ENCODE results near the gene PTPRD. TPM values are rescaled to one million over a fixed set of nuclear protein-coding genes. Genes with fewer than 3 reads are reported as not detected.

The PTPRD gene
- total RNA-seq, 1 donor from 2014 or later, result 75.7 TPM

GRCh38 chr9:8610256-8610655, 2002.5 kb downstream of the PTPRD start:
- H3K36me3 ChIP-seq (ENCODE audit: control insufficient read depth in 3 of 3, insufficient read depth in 3 of 3, low read length in 3 of 3), result no peaks in the 10 kb centered on the region
- no peak overlapping the region for H3K27ac ChIP-seq (ENCODE audit: low read depth, low read length)
- no peaks in the 10 kb centered on the region for H3K9me3 ChIP-seq (ENCODE audit: control insufficient read depth in 3 of 3, low read length in 3 of 3)
- no peak overlapping the region for H3K9ac ChIP-seq (ENCODE audit: low read depth in 1 of 3, low read length in 3 of 3)
- H3K4me3 ChIP-seq (ENCODE audit: low read length in 3 of 3), result no peak overlapping the region
- H3K4me1 ChIP-seq (ENCODE audit: control insufficient read depth in 3 of 3, insufficient read depth in 3 of 3, low read length in 3 of 3), result peaks cover 0 to 3% (median 0%) of the 10 kb centered on the region in 3 donors
- no peaks in the 10 kb centered on the region for H3K27me3 ChIP-seq (ENCODE audit: control insufficient read depth in 3 of 3, insufficient read depth in 3 of 3, low read length in 3 of 3)

GRCh38 chr9:8605096-8605495, 2007.7 kb downstream of the PTPRD start:
- Histone ChIP-seq H3K27me3 (ENCODE audit: control insufficient read depth in 3 of 3, insufficient read depth in 3 of 3, low read length in 3 of 3) (no peaks in the 10 kb centered on the region), H3K4me3 (ENCODE audit: low read length in 3 of 3) (no peak overlapping the region), H3K9me3 (ENCODE audit: control insufficient read depth in 3 of 3, low read length in 3 of 3) (no peaks in the 10 kb centered on the region), H3K36me3 (ENCODE audit: control insufficient read depth in 3 of 3, insufficient read depth in 3 of 3, low read length in 3 of 3) (no peaks in the 10 kb centered on the region), H3K27ac (ENCODE audit: low read depth, low read length) (no peak overlapping the region), H3K4me1 (ENCODE audit: control insufficient read depth in 3 of 3, insufficient read depth in 3 of 3, low read length in 3 of 3) (no peaks in the 10 kb centered on the region), H3K9ac (ENCODE audit: low read depth in 1 of 3, low read length in 3 of 3) (no peak overlapping the region)

GRCh38 chr9:8604201-8604600, 2008.6 kb downstream of the PTPRD start:
- no peak overlapping the region for H3K9ac ChIP-seq (ENCODE audit: low read depth in 1 of 3, low read length in 3 of 3)
- H3K4me1 ChIP-seq (ENCODE audit: control insufficient read depth in 3 of 3, insufficient read depth in 3 of 3, low read length in 3 of 3), result no peaks in the 10 kb centered on the region
- H3K4me3 ChIP-seq (ENCODE audit: low read length in 3 of 3), result no peak overlapping the region
- H3K27me3 ChIP-seq (ENCODE audit: control insufficient read depth in 3 of 3, insufficient read depth in 3 of 3, low read length in 3 of 3), result no peaks in the 10 kb centered on the region
- no peaks in the 10 kb centered on the region for H3K9me3 ChIP-seq (ENCODE audit: control insufficient read depth in 3 of 3, low read length in 3 of 3)
- no peaks in the 10 kb centered on the region for H3K36me3 ChIP-seq (ENCODE audit: control insufficient read depth in 3 of 3, insufficient read depth in 3 of 3, low read length in 3 of 3)
- H3K27ac ChIP-seq (ENCODE audit: low read depth, low read length), result no peak overlapping the region

- no peak overlapping the region for H3K27ac ChIP-seq (ENCODE audit: low read depth, low read length)
- no peaks in the 10 kb centered on the region for H3K36me3 ChIP-seq (ENCODE audit: control insufficient read depth in 3 of 3, insufficient read depth in 3 of 3, low read length in 3 of 3)
- no peak overlapping the region for H3K4me3 ChIP-seq (ENCODE audit: low read length in 3 of 3)
- no peak overlapping the region for H3K9ac ChIP-seq (ENCODE audit: low read depth in 1 of 3, low read length in 3 of 3)
- H3K9me3 ChIP-seq (ENCODE audit: control insufficient read depth in 3 of 3, low read length in 3 of 3), result no peaks in the 10 kb centered on the region
- no peaks in the 10 kb centered on the region for H3K4me1 ChIP-seq (ENCODE audit: control insufficient read depth in 3 of 3, insufficient read depth in 3 of 3, low read length in 3 of 3)
- no peaks in the 10 kb centered on the region for H3K27me3 ChIP-seq (ENCODE audit: control insufficient read depth in 3 of 3, insufficient read depth in 3 of 3, low read length in 3 of 3)
Measured at GRCh38 chr9:8600914-8601680, 2011.7 kb downstream of the PTPRD start.

GRCh38 chr9:8599937-8600336, 2012.9 kb downstream of the PTPRD start:
- Histone ChIP-seq H3K4me3 (ENCODE audit: low read length in 3 of 3) (no peak overlapping the region), H3K27me3 (ENCODE audit: control insufficient read depth in 3 of 3, insufficient read depth in 3 of 3, low read length in 3 of 3) (no peaks in the 10 kb centered on the region), H3K27ac (ENCODE audit: low read depth, low read length) (no peak overlapping the region), H3K36me3 (ENCODE audit: control insufficient read depth in 3 of 3, insufficient read depth in 3 of 3, low read length in 3 of 3) (no peaks in the 10 kb centered on the region), H3K9ac (ENCODE audit: low read depth in 1 of 3, low read length in 3 of 3) (no peak overlapping the region), H3K9me3 (ENCODE audit: control insufficient read depth in 3 of 3, low read length in 3 of 3) (no peaks in the 10 kb centered on the region), H3K4me1 (ENCODE audit: control insufficient read depth in 3 of 3, insufficient read depth in 3 of 3, low read length in 3 of 3) (no peaks in the 10 kb centered on the region)

GRCh38 chr9:8589476-8589875, 2023.3 kb downstream of the PTPRD start:
- Histone ChIP-seq H3K4me1 (ENCODE audit: control insufficient read depth in 3 of 3, insufficient read depth in 3 of 3, low read length in 3 of 3) (no peaks in the 10 kb centered on the region), H3K9me3 (ENCODE audit: control insufficient read depth in 3 of 3, low read length in 3 of 3) (no peaks in the 10 kb centered on the region), H3K36me3 (ENCODE audit: control insufficient read depth in 3 of 3, insufficient read depth in 3 of 3, low read length in 3 of 3) (no peaks in the 10 kb centered on the region), H3K9ac (ENCODE audit: low read depth in 1 of 3, low read length in 3 of 3) (no peak overlapping the region), H3K4me3 (ENCODE audit: low read length in 3 of 3) (no peak overlapping the region), H3K27ac (ENCODE audit: low read depth, low read length) (no peak overlapping the region), H3K27me3 (ENCODE audit: control insufficient read depth in 3 of 3, insufficient read depth in 3 of 3, low read length in 3 of 3) (no peaks in the 10 kb centered on the region)

- H3K36me3 ChIP-seq (ENCODE audit: control insufficient read depth in 3 of 3, insufficient read depth in 3 of 3, low read length in 3 of 3), result no peaks in the 10 kb centered on the region
- H3K4me1 ChIP-seq (ENCODE audit: control insufficient read depth in 3 of 3, insufficient read depth in 3 of 3, low read length in 3 of 3), result no peaks in the 10 kb centered on the region
- H3K4me3 ChIP-seq (ENCODE audit: low read length in 3 of 3), result no peak overlapping the region
- no peak overlapping the region for H3K9ac ChIP-seq (ENCODE audit: low read depth in 1 of 3, low read length in 3 of 3)
- no peaks in the 10 kb centered on the region for H3K27me3 ChIP-seq (ENCODE audit: control insufficient read depth in 3 of 3, insufficient read depth in 3 of 3, low read length in 3 of 3)
- H3K9me3 ChIP-seq (ENCODE audit: control insufficient read depth in 3 of 3, low read length in 3 of 3), result peaks cover 0 to 2% (median 0%) of the 10 kb centered on the region in 3 donors
- no peak overlapping the region for H3K27ac ChIP-seq (ENCODE audit: low read depth, low read length)
Measured at GRCh38 chr9:8585036-8585435, 2027.8 kb downstream of the PTPRD start.

- H3K4me3 ChIP-seq (ENCODE audit: low read length in 3 of 3), result no peak overlapping the region
- H3K9ac ChIP-seq (ENCODE audit: low read depth in 1 of 3, low read length in 3 of 3), result no peak overlapping the region
- no peaks in the 10 kb centered on the region for H3K4me1 ChIP-seq (ENCODE audit: control insufficient read depth in 3 of 3, insufficient read depth in 3 of 3, low read length in 3 of 3)
- H3K27ac ChIP-seq (ENCODE audit: low read depth, low read length), result no peak overlapping the region
- no peaks in the 10 kb centered on the region for H3K36me3 ChIP-seq (ENCODE audit: control insufficient read depth in 3 of 3, insufficient read depth in 3 of 3, low read length in 3 of 3)
- H3K9me3 ChIP-seq (ENCODE audit: control insufficient read depth in 3 of 3, low read length in 3 of 3), result peaks cover 0 to 2% (median 0%) of the 10 kb centered on the region in 3 donors
- H3K27me3 ChIP-seq (ENCODE audit: control insufficient read depth in 3 of 3, insufficient read depth in 3 of 3, low read length in 3 of 3), result no peaks in the 10 kb centered on the region
Measured at GRCh38 chr9:8579661-8580060, 2033.1 kb downstream of the PTPRD start.

GRCh38 chr9:8576741-8577140, 2036.1 kb downstream of the PTPRD start:
- H3K4me3 ChIP-seq (ENCODE audit: low read length in 3 of 3), result no peak overlapping the region
- no peaks in the 10 kb centered on the region for H3K27me3 ChIP-seq (ENCODE audit: control insufficient read depth in 3 of 3, insufficient read depth in 3 of 3, low read length in 3 of 3)
- H3K9ac ChIP-seq (ENCODE audit: low read depth in 1 of 3, low read length in 3 of 3), result no peak overlapping the region
- H3K9me3 ChIP-seq (ENCODE audit: control insufficient read depth in 3 of 3, low read length in 3 of 3), result no peaks in the 10 kb centered on the region
- H3K27ac ChIP-seq (ENCODE audit: low read depth, low read length), result no peak overlapping the region
- no peaks in the 10 kb centered on the region for H3K36me3 ChIP-seq (ENCODE audit: control insufficient read depth in 3 of 3, insufficient read depth in 3 of 3, low read length in 3 of 3)
- no peaks in the 10 kb centered on the region for H3K4me1 ChIP-seq (ENCODE audit: control insufficient read depth in 3 of 3, insufficient read depth in 3 of 3, low read length in 3 of 3)

- no peak overlapping the region for H3K4me3 ChIP-seq (ENCODE audit: low read length in 3 of 3)
- H3K9ac ChIP-seq (ENCODE audit: low read depth in 1 of 3, low read length in 3 of 3), result no peak overlapping the region
- H3K36me3 ChIP-seq (ENCODE audit: control insufficient read depth in 3 of 3, insufficient read depth in 3 of 3, low read length in 3 of 3), result no peaks in the 10 kb centered on the region
- H3K27ac ChIP-seq (ENCODE audit: low read depth, low read length), result no peak overlapping the region
- no peaks in the 10 kb centered on the region for H3K27me3 ChIP-seq (ENCODE audit: control insufficient read depth in 3 of 3, insufficient read depth in 3 of 3, low read length in 3 of 3)
- H3K4me1 ChIP-seq (ENCODE audit: control insufficient read depth in 3 of 3, insufficient read depth in 3 of 3, low read length in 3 of 3), result no peaks in the 10 kb centered on the region
- no peaks in the 10 kb centered on the region for H3K9me3 ChIP-seq (ENCODE audit: control insufficient read depth in 3 of 3, low read length in 3 of 3)
Measured at GRCh38 chr9:8574846-8575245, 2038.0 kb downstream of the PTPRD start.
